Left kidney (tissue), 2 donors: ENCODE measurements around the gene NAB2. TPM values are rescaled to one million over a fixed set of nuclear protein-coding genes. Genes with fewer than 3 reads are reported as not detected.

ENCODE experiments used
- DNase-seq: peaks from one replicate; pipeline ENCODE4 v3.0.0-alpha.2; 2013
- polyA plus RNA-seq: library from polyadenylated mRNA; unstranded; fragments of 120-200 nt; gene quantifications from one replicate; pipeline ENCODE4 v1.2.1, GENCODE V29; 2013; ENCODE audit not compliant: insufficient read length

The NAB2 gene
- polyA plus RNA-seq, 1 donor: 40.8 TPM

DNA sequence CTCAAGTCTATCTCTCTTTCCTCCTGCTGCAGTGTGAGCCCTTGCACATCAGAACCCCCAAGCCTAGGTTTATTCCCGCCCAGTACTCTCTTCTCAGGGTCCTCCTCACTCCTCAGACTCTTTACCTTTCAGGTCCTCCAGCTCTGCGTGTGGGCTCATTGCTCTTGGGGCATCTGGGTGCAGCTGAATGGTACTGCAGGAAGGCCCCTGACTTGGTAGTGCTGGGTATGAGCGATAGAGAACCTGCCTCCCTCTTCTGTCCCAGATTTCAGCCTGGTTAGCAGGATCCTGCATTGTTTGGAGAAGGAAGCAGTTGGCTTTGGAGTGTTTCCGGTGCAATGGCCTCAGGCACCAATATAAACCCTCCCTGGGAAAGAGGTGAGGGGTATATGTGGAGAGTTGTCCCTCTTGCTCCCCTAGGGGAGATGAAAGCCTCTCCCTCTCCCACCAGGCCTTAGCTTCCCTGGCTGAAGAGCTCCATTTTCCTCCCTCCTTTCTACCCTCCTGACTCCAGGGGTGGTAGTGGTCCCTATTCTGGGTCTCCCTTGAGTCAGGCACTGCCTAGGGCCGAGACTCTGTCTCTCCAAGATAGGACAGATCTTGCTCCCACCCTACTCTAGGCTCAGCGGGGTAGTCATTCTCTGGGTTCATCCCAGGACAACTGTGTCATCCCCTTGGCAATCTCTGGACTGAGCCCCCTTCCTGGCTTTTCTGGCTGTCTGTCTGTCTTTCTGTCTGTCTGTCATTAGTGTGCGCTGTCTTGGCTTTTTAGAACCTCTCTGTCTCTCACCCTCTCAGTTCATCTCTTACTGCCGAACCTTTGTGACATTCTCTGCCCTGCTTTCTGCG lies 43.2 kb downstream of the NAB2 start:
- DNase-seq: no peak

DNA sequence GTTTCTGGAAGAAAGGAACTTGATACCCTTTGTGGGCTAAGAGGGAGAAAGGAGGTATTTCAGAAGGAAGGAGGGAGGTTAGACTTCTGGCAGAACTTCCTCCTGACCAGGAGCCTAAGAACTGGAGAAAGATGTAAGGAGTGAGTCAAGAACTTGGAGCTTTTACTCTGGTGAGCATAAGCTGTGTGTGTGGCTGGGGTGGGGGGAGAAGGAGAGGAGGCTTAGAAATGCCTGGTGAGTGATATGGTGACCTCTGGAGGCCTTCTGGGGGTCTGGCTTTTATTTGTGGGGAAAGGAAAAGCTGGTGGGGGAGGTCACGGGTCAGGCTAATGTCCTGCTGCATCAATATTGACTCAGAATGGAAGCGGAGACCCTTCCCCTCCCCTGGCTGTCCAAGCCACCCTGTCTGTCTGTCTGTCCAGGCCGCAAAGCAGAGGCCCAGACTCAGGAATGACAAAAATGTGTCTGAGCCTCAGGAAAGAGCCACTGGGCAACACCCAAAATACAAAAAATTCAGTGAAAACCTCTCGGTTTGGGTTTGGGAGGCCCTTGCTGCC lies 44.2 kb downstream of the NAB2 start:
- DNase-seq: no peak

- DNase-seq: no peak
Observed at GRCh38 chr12:57133916-57134315, 45.0 kb downstream of the NAB2 start.

GRCh38 chr12:57134949-57135348 lies 46.0 kb downstream of the NAB2 start:
- no peak for DNase-seq

- DNase-seq: peak; percentile 55
Observed at GRCh38 chr12:57135527-57136326, 46.8 kb downstream of the NAB2 start.

- no peak for DNase-seq
Observed at GRCh38 chr12:57138526-57139272, 49.8 kb downstream of the NAB2 start.

DNA sequence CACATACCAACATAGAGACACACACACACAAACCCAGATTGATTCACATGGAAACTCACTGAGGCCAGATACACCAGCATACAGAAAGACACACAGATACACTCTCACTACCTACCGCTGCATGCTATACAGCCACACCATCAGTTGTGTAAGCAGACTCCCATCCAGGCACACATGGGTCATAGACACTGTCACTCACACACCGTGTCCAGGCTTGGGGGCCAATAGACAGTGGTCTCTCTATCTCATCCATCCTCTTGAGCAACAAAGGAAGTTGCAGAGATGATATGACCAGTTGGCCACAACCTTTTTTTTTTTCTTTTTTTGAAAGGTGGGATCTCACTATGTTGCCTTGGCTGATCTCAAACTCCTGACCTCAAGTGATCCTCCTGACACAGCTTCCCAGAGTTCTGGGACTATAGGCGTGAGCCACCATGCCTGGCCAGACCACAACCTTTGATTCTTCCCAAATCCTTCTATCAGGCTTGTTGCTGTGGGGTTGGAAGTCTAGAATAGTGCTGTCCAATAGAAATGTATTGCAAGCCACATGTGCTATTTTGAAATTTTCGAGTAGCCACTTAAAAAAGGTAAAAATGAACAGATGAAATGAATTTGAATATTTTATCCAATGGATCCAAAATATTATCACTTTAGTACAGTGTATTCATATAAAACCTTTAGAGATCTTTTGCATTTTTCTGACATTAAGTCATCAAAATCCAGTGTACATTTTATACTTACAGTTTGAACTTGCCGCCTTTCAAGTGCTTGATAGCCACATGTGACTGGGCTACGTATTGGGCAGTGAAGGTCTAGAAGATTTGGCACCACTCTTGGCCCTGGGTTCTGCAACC lies 51.1 kb downstream of the NAB2 start:
- no peak for DNase-seq

- DNase-seq: no peak
Observed at GRCh38 chr12:57141249-57141648, 52.3 kb downstream of the NAB2 start.

DNA sequence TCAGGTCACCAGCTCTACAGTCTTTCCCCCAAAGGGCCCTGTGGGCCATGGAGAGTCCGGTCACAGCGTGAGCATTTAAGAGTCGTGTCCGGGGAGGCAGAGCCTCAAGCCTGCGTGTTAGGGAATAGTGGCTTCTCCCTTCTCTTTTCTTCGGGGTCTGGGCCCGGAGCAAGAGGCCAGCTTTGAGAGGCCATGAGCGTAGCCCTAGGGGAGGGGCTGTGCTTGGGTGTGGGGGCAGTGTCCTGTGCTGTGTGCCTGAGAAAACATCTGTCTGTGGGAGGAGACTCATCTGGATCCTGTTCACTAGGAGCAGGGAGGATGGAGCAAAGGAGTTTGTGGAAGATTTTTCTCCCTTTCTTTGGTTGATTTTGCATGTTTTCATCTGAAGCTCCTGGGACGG lies 53.2 kb downstream of the NAB2 start:
- DNase-seq: no peak

GRCh38 chr12:57142727-57143126 lies 53.8 kb downstream of the NAB2 start:
- no peak for DNase-seq

- DNase-seq: no peak
Observed at GRCh38 chr12:57143454-57143853, 54.5 kb downstream of the NAB2 start.

Other genes starting within 250 kb of the NAB2 start
- 0.32 TPM for gene SDR9C7, start 154.7 kb upstream of the NAB2 start, polyA plus RNA-seq
- gene RDH16, start 131.5 kb upstream of the NAB2 start, polyA plus RNA-seq: 1.2 TPM
- gene ZBTB39, start 82.6 kb upstream of the NAB2 start, polyA plus RNA-seq: 13.4 TPM
- 0.80 TPM for gene TAC3, start 72.6 kb upstream of the NAB2 start, polyA plus RNA-seq
- 0.50 TPM for gene MYO1A, start 39.0 kb upstream of the NAB2 start, polyA plus RNA-seq
- gene NEMP1, start 10.3 kb upstream of the NAB2 start, polyA plus RNA-seq: 37.8 TPM
- 127 TPM for gene STAT6, start 22.2 kb downstream of the NAB2 start, polyA plus RNA-seq
- gene LRP1, start 39.4 kb downstream of the NAB2 start, polyA plus RNA-seq: 64.5 TPM
- gene LRP1-AS, start 58.5 kb downstream of the NAB2 start, polyA plus RNA-seq: not detected
- gene NXPH4, start 127.7 kb downstream of the NAB2 start, polyA plus RNA-seq: 4.2 TPM
- gene SHMT2, start 140.6 kb downstream of the NAB2 start, polyA plus RNA-seq: 71.6 TPM
- 9.2 TPM for gene STAC3, start 162.1 kb downstream of the NAB2 start, polyA plus RNA-seq